B cell (primary cell): Measurements from ENCODE around the gene CRABP1. TPM values are rescaled to one million over a fixed set of nuclear protein-coding genes. Genes with fewer than 3 reads are reported as not detected.

Source experiments
- ATAC-seq: fragments of 200-7000 bp; cut with Tn5 transposase; one replicate; pipeline ENCODE4 v1.10.0; 2021; ENCODE audit warnings: low read depth, mild to moderate bottlenecking, moderate number of reproducible peaks, moderate library complexity
- CTCF ChIA-PET: fragments of 350-600 bp; sonication (Branson Sonifier 250); formaldehyde crosslinking; loops from one replicate; lab custom pipeline; 2021; ENCODE audit warnings: antibody characterized with exemption, inconsistent platforms; lab: Charles Lee
- POLR2A ChIA-PET: fragments of 350-600 bp; sonication (Branson Sonifier 250); formaldehyde crosslinking; loops from one replicate; lab custom pipeline; 2021; ENCODE audit warnings: antibody characterized with exemption; lab: Charles Lee
- DNase-seq: peaks from one replicate; pipeline ENCODE4 v3.0.0; 2013
- H2AFZ ChIP-seq: 2 replicates; pipeline ENCODE4 v1.6.1; 2012; ENCODE audit warnings: mild to moderate bottlenecking, low read depth, low read length; ENCODE audit not compliant: insufficient read depth, poor library complexity, severe bottlenecking
- H3K27ac ChIP-seq, 2 donors: 1 replicate in 1 of 2; 2 replicates in 1 of 2; pipeline ENCODE4 v1.5.1; 2012 to 2013; ENCODE audit warnings: low read length in 2 of 2, mild to moderate bottlenecking in 2 of 2, moderate library complexity in 1 of 2
- H3K27me3 ChIP-seq, 4 experiments: fragments of 200-600 bp in 1 of 4; sonication (generic) in 1 of 4; replicated peaks in 1 of 4; 1 replicate in 2 of 4; 2 replicates in 2 of 4; pipeline versions ENCODE4 v1.6.1 to v1.7.0; 2013 to 2016; ENCODE audit warnings: low read length in 3 of 4, mild to moderate bottlenecking in 2 of 4, mixed read lengths in 1 of 4, moderate library complexity in 1 of 4; ENCODE audit not compliant: insufficient read depth in 4 of 4, control insufficient read depth in 3 of 4; ENCODE audit errors: control extremely low read depth in 1 of 4
- H3K36me3 ChIP-seq, 2 experiments: replicated peaks in 1 of 2; 1 replicate in 1 of 2; 2 replicates in 1 of 2; pipeline versions ENCODE4 v1.6.1 to v1.7.1; 2013; ENCODE audit warnings: low read length in 1 of 2; ENCODE audit not compliant: insufficient read depth in 2 of 2, control insufficient read depth in 1 of 2; ENCODE audit errors: control extremely low read depth in 1 of 2, extremely low read depth in 1 of 2
- H3K4me1 ChIP-seq, 2 donors: fragments of 200-600 bp in 1 of 2; sonication (generic) in 1 of 2; 1 replicate in 1 of 2; 2 replicates in 1 of 2; pipeline versions ENCODE4 v1.5.1 to v1.6.1; 2013 to 2017; ENCODE audit warnings: low read length in 2 of 2; ENCODE audit not compliant: control insufficient read depth in 2 of 2, insufficient read depth in 2 of 2
- H3K4me2 ChIP-seq: replicated peaks from 2 replicates; pipeline ENCODE3; 2012; ENCODE audit warnings: mild to moderate bottlenecking, low read depth, low read length; ENCODE audit not compliant: poor library complexity, severe bottlenecking
- H3K4me3 ChIP-seq, 5 experiments: fragments of 200-600 bp in 1 of 5; sonication (generic) in 1 of 5; 1 replicate in 3 of 5; 2 replicates in 2 of 5; pipeline versions ENCODE4 v1.5.1 to v1.7.0; 2011 to 2016; ENCODE audit warnings: low read length in 4 of 5, mild to moderate bottlenecking in 4 of 5, low read depth in 2 of 5, control low read depth in 1 of 5, moderate library complexity in 1 of 5; ENCODE audit not compliant: insufficient read depth in 1 of 5; ENCODE audit errors: control extremely low read depth in 1 of 5, extremely low read depth in 1 of 5
- H3K79me2 ChIP-seq: fragments of 200-600 bp; sonication (generic); one replicate; pipeline ENCODE4 v1.6.0; 2016; ENCODE audit warnings: low read length; ENCODE audit not compliant: control insufficient read depth, insufficient read depth
- H3K9ac ChIP-seq: fragments of 200-600 bp; sonication (generic); 2 replicates; pipeline ENCODE4 v1.6.1; 2017; ENCODE audit warnings: mild to moderate bottlenecking, low read length, moderate library complexity
- H3K9me3 ChIP-seq, 3 donors: one replicate each; pipeline versions ENCODE4 v1.6.1 to v1.7.1; 2013; ENCODE audit warnings: low read length in 2 of 3; ENCODE audit not compliant: control insufficient read depth in 2 of 3, insufficient read depth in 1 of 3; ENCODE audit errors: control extremely low read depth in 1 of 3
- H4K20me1 ChIP-seq: 2 replicates; pipeline ENCODE4 v1.6.0; 2012; ENCODE audit warnings: mild to moderate bottlenecking, low read length; ENCODE audit not compliant: insufficient read depth, control insufficient read depth, poor library complexity, severe bottlenecking
- H3K27ac Mint-ChIP-seq: one replicate; pipeline ENCODE4 v1.8.0; 2021; ENCODE audit warnings: mixed read lengths
- H3K27me3 Mint-ChIP-seq: one replicate; pipeline ENCODE4 v1.8.0; 2021; ENCODE audit warnings: mixed read lengths
- H3K4me1 Mint-ChIP-seq: one replicate; pipeline ENCODE4 v1.8.0; 2021; ENCODE audit warnings: mixed read lengths
- H3K4me3 Mint-ChIP-seq: one replicate; pipeline ENCODE4 v1.8.0; 2021; ENCODE audit warnings: mixed read lengths
- H3K9me3 Mint-ChIP-seq: one replicate; pipeline ENCODE4 v1.8.0; 2022; ENCODE audit warnings: mixed read lengths; ENCODE audit not compliant: insufficient read depth
- CTCF ChIP-seq: fragments of 200-600 bp; IDR thresholded peaks from one replicate; pipeline ENCODE4 v1.8.0; 2022; ENCODE audit warnings: antibody characterized with exemption, mild to moderate bottlenecking
- EZH2 ChIP-seq: IDR thresholded peaks from 2 replicates; pipeline ENCODE4 v1.6.1; 2012; ENCODE audit warnings: borderline replicate concordance, low read depth, mild to moderate bottlenecking, moderate library complexity, low read length; ENCODE audit not compliant: insufficient read depth, poor library complexity, severe bottlenecking
- WGBS: methylation state at CpG from one replicate; pipeline ENCODE4 v1.1.5; 2013; ENCODE audit warnings: missing lambda C conversion rate; ENCODE audit not compliant: insufficient coverage; 5-methylcytosine and 5-hydroxymethylcytosine counted together
- intact Hi-C: fragments of 100-400 bp; cut with micrococcal nuclease; formaldehyde crosslinking; loops from one replicate; pipeline ENCODE4 v1.10.0; 2022
- polyA plus RNA-seq: library from polyadenylated mRNA; depleted of rRNA; stranded (reverse); fragments of >200 nt; gene quantifications from 2 replicates; pipeline ENCODE4 v1.2.3, GENCODE V29; 2012
- total RNA-seq, 2 donors: library from RNA; stranded (reverse); fragments of 120-200 nt in 1 of 2; gene quantifications; 1 replicate in 1 of 2; 2 replicates in 1 of 2; pipeline versions ENCODE4 v1.2.3 to v1.2.4, GENCODE V29; 2013 to 2022

CRABP1 gene
- total and polyA plus RNA-seq, 2 donors (not counting 1 experiment from before 2014, with no cell fraction given) = not detected

GRCh38 chr15:78325092-78325843 is 14.9 kb upstream of the CRABP1 start:
- ChIA-PET POLR2A (interaction anchor here (0.6 kb wide), 1 partner anchor 231 kb away, joined by 7 read pairs; no protein-coding TSS in a partner anchor), CTCF (no interaction called here)
- intact Hi-C loops = no loop called here
- H3K4me1 Mint-ChIP-seq = no peaks in the 10 kb centered on the region
- WGBS = 92% methylated on average over 4 of the region's 7 CpGs
- H3K4me3 Mint-ChIP-seq = no peak overlapping the region
- H3K36me3 ChIP-seq = no peaks in the 10 kb centered on the region
- H3K9me3 ChIP-seq = no peaks in the 10 kb centered on the region
- no peak overlapping the region for H3K9ac ChIP-seq
- H3K9me3 Mint-ChIP-seq = no peaks in the 10 kb centered on the region
- H3K4me1 ChIP-seq = no peaks in the 10 kb centered on the region
- no peak overlapping the region for H3K4me3 ChIP-seq
- no peaks in the 10 kb centered on the region for H3K27me3 ChIP-seq
- TF ChIP-seq CTCF (no peak), EZH2 (no peak)
- no peak overlapping the region for H3K27ac ChIP-seq
- H2AFZ ChIP-seq = no peak overlapping the region
- no peaks in the 10 kb centered on the region for H3K27me3 Mint-ChIP-seq
- H3K27ac Mint-ChIP-seq = no peak overlapping the region
- DNase-seq (no peak), ATAC-seq (no peak)
- no peaks in the 10 kb centered on the region for H3K79me2 ChIP-seq
- no peak overlapping the region for H3K4me2 ChIP-seq
- H4K20me1 ChIP-seq = no peaks in the 10 kb centered on the region

GRCh38 chr15:78327466-78327865 is 12.7 kb upstream of the CRABP1 start:
- no peaks in the 10 kb centered on the region for H3K27me3 Mint-ChIP-seq
- no peaks in the 10 kb centered on the region for H3K9me3 Mint-ChIP-seq
- CTCF ChIA-PET = interaction anchor here (1.0 kb wide), 1 partner anchor 419 kb away, joined by 3 read pairs; no protein-coding TSS in a partner anchor
- Histone ChIP-seq H3K36me3 (no peaks in the 10 kb centered on the region), H3K27me3 (no peaks in the 10 kb centered on the region), H2AFZ (no peak overlapping the region), H3K9ac (no peak overlapping the region), H3K27ac (no peak overlapping the region), H3K9me3 (no peaks in the 10 kb centered on the region), H4K20me1 (no peaks in the 10 kb centered on the region), H3K4me1 (no peaks in the 10 kb centered on the region), H3K4me2 (no peak overlapping the region), H3K4me3 (no peak overlapping the region), H3K79me2 (no peaks in the 10 kb centered on the region)
- no peak overlapping the region for H3K4me3 Mint-ChIP-seq
- no peak overlapping the region for H3K27ac Mint-ChIP-seq
- 93% methylated on average over 1 of the region's 1 CpG for WGBS
- ATAC-seq = no peak
- DNase-seq = no peak
- no peak for TF ChIP-seq EZH2
- no peak for TF ChIP-seq CTCF
- intact Hi-C loops = no loop called here
- POLR2A ChIA-PET = no interaction called here
- no peaks in the 10 kb centered on the region for H3K4me1 Mint-ChIP-seq
